ENCODE data around the gene TREX2.
"Not testable (repeated sequence)": the region's sequence is repeated elsewhere in the genome, so short reads cannot be mapped to it uniquely, and the experiment has no call there.

Gene TREX2

GRCh38 chrX:153408871-153409351, 36.9 kb downstream of the TREX2 start:
- no peak for DNase-seq (ENCODE audit: low read depth in 2 of 2)

- no peak for DNase-seq (ENCODE audit: low read depth in 2 of 2)
Measured at GRCh38 chrX:153408221-153408721, 37.6 kb downstream of the TREX2 start.

GRCh38 chrX:153407736-153408135, 38.1 kb downstream of the TREX2 start:
- no peak for DNase-seq (ENCODE audit: low read depth in 2 of 2)

GRCh38 chrX:153406903-153407302, 39.0 kb downstream of the TREX2 start:
- no peak for DNase-seq (ENCODE audit: low read depth in 2 of 2)

GRCh38 chrX:153406011-153406410, 39.8 kb downstream of the TREX2 start:
- no peak for DNase-seq (ENCODE audit: low read depth in 2 of 2)

GRCh38 chrX:153405426-153405825, 40.4 kb downstream of the TREX2 start:
- DNase-seq (ENCODE audit: low read depth in 2 of 2), result no peak

DNA sequence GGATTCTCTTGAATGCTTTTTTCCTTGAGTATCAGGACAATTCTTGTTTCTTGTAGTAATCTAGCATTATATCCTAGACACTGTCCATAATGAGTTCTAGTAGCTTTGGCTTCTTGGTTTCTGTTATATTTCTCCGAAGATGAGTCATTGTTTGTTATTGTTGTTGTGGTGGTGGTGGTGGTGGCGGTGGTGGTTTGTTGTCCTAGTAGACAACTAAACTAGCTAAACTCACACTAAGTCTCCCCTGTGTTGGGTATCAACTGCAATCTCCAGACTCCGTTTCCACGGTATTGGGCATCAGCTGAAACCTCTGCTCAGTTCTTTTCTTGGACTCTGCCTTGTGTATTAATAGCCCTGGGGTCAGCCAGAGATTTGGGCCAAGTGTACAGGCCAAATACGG, 41.5 kb downstream of the TREX2 start:
- DNase-seq (ENCODE audit: low read depth in 2 of 2), result not testable (repeated sequence)

DNA sequence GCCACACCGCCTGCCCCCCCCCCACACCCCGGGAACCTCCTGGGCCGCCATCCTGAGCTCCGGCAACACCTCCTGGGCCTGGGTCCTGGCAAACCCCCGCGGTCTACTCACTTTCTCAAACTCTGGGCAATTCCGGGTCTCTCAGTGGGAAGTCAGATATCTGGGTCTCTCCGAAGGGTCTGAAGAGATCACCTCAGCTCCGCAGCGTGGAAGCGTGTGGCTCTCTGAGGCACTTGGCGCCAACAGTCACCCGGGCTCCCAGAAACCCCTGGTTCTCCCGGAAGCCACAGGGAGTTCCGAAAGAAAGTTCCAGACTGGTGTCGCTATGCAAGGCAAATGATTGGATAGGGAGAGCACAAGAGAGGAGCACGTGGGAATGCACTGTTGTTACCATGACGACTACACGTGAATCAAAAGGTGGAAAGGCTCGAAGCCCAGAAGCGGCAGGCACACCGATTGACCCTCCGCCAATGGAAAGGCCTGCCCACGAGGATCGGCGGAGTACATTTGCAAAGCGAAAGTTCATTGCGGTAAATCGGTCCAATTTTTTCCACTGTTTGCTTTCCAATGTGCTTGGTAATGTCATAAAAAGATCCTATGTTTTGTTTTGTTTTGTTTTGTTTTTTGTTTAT, 44.6 kb downstream of the TREX2 start, which contains the start of gene PNMA6E:
Gene PNMA6E, minus strand, starts transcription at position 218 of the 632 bp plus-strand sequence. CDS start 2,501 bp downstream, outside the sequence.
- no peak for DNase-seq (ENCODE audit: low read depth in 2 of 2)

DNA sequence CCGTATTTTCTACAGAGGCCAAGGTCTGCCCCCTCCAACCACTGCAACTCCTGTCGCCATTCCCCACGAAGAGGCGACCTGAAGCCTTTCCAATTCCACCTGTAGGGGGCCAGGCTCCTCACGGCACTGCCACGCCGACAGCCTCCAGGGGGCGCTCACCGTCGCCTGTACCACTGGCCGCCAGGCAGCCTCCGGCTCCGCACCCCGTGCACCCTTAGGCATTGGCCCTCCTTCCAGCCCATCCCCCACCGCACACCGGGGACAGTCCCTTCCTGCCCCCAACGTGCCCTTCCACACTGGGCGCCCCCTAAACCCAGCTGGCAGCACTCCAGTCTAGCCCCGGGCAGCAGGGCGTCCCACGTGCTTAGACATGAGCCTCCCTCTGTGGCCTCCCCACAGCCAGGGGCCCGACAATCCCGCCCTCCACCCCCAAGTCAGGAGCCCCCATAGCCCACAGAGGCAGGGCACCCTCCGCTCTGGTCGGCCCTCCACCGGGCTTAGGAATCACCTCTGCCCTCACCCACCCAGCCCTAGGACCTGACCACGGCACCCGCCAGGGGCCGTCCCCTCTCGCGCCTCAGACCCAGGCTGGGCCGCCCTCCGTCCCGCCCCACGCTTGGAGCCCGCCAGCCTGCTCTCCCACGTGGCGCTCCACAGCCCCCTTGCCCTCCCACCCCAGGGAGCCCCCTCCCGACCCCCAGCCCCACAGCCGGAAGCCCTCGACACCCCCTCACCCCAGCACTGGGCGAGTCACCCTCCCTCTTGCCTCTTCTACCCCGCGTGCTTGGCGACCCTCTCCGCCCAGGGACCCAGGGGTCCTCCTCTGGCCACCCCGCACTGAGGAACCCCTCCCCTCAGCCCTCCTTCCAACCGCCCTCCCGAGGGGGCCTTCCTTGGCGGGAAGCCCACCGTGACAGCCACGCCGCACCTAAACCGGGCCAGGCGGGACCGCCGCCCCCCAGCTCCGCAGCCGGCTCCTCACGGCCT, 45.4 kb downstream of the TREX2 start:
- DNase-seq (ENCODE audit: low read depth in 2 of 2), result peak; percentile 48 to 64

DNA sequence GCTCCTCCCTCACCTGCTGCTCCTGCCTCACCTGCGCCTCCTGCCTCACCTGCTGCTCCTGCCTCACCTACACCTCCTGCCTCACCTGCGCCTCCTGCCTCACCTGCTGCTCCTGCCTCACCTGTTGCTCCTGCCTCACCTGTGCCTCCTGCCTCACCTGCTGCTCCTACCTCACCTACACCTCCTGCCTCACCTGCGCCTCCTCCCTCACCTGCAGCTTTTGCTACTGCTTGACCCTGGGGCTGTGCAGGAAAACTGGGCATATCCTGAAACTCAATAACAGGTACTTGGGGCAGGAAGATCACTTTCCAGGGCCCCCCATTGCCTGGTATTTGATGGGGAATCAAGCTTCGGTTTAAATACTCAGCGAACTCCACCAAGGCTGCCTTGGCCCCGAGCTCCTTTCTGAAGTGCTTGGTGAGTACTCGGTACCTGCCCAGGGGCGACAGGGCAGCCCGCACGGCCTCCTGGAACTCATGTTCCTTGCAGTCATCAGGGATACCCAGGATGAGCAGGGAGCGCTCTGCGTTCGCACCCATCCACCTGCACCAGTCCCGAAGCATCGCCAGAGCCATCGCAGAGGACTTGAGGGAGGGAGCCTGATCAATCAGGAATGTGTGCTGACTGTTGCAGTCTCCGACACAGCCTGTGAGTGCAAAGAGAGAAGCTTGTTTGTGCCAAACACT, 47.4 kb downstream of the TREX2 start:
- no peak for DNase-seq (ENCODE audit: low read depth in 2 of 2)

DNA sequence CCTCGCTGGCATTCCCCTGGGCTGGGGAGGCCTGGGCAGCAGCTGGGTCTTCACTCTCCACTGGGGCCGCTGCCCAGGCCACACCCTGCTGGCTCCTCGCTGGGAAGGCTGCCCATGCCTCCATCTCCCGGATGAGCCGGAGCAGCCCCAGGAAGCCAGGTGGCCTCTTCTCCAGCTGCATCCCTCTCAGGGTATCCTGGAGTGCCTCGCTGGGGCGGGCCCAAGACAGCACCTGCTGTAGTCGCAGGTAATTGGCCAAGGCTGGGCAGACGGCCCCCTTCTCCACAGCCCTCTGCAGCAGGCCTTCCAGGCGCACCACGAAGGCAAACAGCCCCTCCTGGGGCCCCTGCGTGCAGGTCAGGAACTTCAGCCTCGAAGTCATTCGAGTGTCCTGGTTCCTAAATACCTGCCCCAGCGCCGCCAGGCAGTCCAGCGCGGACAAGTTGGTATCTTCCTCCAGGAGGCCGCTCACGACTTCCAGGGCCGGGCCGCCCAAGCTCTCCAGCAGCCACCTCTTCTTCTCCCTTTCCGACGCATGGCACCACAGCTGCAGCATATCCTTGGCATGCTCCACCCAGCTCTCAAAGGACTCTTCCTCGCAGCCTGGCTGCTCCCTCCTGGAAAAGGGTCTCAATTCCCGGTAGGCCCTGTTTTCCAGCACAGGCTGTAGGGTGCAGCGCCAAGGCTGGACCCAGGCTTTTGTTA, 48.4 kb downstream of the TREX2 start:
- DNase-seq (ENCODE audit: low read depth in 2 of 2), result no peak

GRCh38 chrX:153396320-153397195, 49.3 kb downstream of the TREX2 start:
- no peak for DNase-seq (ENCODE audit: low read depth in 2 of 2)

- no peak for DNase-seq (ENCODE audit: low read depth in 2 of 2)
Measured at GRCh38 chrX:153395613-153396319, 50.1 kb downstream of the TREX2 start.

- no peak for DNase-seq (ENCODE audit: low read depth in 2 of 2)
Measured at GRCh38 chrX:153394612-153395011, 51.2 kb downstream of the TREX2 start.

All from stimulated activated CD4-positive, alpha-beta T cell treated with anti-CD3 and anti-CD28 coated beads, Interleukin-4, amount 100 ng/mL, for 48 hours (primary cell).